ENCODE results near the gene CORO7.
A peak's percentile ranks its signal among the peaks of the same experiment; 100 is the strongest.

The CORO7 gene

DNA sequence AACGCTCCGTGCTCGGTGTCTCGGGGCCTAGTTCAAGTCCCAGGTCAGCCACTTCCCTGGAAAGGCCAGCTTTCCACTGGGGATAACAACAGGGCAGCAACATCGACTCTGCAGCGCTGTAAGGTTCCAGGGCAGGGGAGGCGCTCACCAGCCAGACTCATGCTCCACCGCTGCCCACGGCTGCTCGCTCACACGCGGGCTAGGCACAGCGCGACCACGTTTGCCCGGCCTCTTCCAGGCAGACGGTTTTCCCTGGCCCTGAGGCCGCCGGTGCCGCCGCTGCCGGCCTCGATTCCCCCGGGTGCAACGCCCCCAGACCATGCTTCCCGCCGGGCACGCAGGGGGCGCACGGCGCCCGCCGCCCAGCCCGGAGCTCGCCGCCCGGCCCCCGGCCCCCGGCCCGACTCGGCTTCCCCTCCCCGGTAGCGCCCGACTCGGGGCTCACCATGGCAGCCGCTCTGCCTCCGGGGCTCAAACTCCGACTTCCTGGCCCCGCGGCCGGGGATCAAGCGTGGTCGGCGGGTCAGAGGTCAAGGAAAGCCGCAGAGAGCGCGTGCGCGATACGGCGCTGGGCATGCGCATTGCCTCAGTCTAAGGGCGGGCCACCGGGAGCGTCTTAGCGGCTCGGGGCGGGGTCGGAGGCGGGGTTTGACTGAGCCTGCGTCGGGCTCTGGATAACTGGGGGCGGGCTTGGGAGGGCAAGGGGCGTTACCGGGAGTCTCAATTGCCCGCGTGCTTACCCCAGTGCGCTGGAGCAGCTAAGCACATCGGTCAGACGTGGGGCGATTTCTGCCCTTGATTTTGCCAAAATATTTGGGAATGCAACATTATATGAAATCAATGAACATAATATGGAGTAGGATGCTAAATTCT, 65.4 kb downstream of the CORO7 start, which contains the start of gene PAM16:
Gene PAM16, minus strand, starts transcription at position 535 of the 873 bp plus-strand sequence. Its CDS starts 87 bp downstream, at position 448.
- TF ChIP-seq, protein P1, sequence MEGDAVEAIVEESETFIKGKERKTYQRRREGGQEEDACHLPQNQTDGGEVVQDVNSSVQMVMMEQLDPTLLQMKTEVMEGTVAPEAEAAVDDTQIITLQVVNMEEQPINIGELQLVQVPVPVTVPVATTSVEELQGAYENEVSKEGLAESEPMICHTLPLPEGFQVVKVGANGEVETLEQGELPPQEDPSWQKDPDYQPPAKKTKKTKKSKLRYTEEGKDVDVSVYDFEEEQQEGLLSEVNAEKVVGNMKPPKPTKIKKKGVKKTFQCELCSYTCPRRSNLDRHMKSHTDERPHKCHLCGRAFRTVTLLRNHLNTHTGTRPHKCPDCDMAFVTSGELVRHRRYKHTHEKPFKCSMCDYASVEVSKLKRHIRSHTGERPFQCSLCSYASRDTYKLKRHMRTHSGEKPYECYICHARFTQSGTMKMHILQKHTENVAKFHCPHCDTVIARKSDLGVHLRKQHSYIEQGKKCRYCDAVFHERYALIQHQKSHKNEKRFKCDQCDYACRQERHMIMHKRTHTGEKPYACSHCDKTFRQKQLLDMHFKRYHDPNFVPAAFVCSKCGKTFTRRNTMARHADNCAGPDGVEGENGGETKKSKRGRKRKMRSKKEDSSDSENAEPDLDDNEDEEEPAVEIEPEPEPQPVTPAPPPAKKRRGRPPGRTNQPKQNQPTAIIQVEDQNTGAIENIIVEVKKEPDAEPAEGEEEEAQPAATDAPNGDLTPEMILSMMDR (IDR thresholded peaks at IDR 0.05; ENCODE audit: insufficient read depth, low read depth, low read length, missing control alignments): no peak
- DNase-seq (ENCODE audit: low read depth): peak; percentile 94
- H3K4me3 ChIP-seq (ENCODE audit: low read length): peak within 1 kb of the TSS; percentile 82

DNA sequence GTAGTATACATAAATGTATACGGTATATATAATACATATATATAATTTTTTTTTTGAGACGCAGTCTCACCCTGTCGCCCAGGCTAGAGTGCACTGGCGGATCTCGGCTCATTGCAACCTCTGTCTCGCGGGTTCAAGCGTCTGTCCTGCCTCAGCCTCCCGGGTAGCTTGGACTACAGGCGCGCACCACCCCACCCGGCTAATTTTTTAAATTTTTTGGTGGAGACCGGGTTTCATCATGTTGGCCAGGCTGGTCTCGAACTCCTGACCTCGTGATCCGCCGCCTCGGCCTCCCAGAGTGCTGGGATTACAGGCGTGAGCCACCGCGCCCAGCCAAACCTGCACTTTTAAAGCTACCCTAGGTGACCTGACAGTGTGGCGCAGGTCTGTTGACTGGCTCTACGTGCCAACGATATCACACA, 66.0 kb downstream of the CORO7 start:
- peak overlapping the region; percentile 82 for H3K4me3 ChIP-seq (ENCODE audit: low read length)
- TF ChIP-seq, protein P1 (IDR thresholded peaks at IDR 0.05; ENCODE audit: insufficient read depth, low read depth, low read length, missing control alignments): no peak
- DNase-seq (ENCODE audit: low read depth): no peak

DNA sequence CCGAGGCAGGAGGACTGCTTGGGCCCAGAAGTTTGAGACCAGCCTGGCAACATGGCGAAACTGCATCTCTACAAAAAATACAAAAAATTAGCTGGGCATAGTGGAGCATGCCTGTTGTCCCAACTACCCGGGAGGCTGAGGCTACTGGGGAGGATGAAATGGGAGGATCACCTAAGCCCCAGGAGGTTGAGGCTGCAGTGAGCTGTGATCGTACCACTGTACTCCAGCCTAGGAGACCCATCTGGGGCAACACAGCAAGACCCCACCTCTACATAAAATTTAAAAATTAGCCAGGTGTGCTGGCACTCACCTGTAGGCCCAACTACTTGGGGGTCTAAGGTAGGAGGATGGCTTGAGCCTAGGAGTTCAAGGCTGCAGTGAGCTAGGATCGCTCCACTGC, 67.1 kb downstream of the CORO7 start:
- H3K4me3 ChIP-seq (ENCODE audit: low read length): no peak overlapping the region
- DNase-seq (ENCODE audit: low read depth): no peak
- TF ChIP-seq, protein P1 (IDR thresholded peaks at IDR 0.05; ENCODE audit: insufficient read depth, low read depth, low read length, missing control alignments): no peak

DNA sequence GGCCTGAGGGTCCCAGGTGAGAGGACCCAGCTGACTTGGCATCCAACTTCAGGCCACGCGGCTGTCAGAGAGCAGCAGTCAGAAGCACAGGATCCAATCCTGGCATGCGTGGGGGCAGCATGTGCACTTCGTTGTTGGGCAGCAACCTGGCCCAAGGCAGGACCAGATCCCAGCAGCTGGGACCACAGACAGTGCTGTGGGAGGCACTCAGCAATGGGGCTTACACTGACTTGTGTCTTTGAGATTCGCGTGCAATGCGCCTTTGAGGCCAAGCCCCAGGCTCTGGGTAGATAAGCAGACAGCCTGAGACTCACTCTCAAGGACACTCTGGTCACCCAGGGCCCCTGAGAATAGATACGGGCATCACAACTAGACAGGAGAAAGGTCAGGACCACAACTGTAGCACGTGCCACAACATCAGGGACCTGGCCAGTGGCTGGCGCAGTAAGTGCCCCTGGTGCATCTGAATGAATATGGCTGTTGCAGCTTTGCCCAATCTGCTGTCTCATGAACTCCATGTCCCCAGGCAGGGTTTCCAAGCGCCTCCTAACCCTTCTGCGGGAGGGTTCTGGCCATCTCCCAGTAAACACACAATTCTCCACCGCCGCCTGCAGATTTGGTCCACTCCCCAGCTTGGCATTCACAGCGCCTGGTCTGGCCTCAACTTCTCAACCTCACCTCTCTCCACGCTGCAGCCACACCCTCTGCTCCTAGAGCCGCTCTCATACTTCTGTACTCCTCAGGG, 68.5 kb downstream of the CORO7 start:
- H3K4me3 ChIP-seq (ENCODE audit: low read length): no peak overlapping the region
- TF ChIP-seq, protein P1 (IDR thresholded peaks at IDR 0.05; ENCODE audit: insufficient read depth, low read depth, low read length, missing control alignments): no peak
- no peak for DNase-seq (ENCODE audit: low read depth)

DNA sequence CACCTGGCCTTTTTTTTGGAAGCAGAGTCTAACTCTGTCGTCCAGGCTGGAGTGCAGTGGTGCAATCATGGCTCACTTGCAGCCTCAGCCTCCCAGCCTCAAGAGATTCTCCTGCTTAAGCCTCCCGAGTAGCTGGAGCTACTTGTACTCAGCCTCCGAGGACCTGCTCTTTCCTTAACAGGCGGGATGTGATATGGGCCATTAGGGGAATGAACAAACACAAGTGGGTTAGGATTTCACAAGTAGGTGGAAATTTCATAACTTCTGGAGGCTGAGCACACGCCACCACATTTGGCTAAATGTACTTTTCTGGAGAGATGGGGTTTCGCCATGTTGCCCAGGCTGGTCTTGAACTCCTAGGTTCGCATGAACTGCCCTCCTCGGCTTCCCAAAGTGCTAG, 69.4 kb downstream of the CORO7 start:
- H3K4me3 ChIP-seq (ENCODE audit: low read length): no peak overlapping the region
- DNase-seq (ENCODE audit: low read depth): no peak
- TF ChIP-seq, protein P1 (IDR thresholded peaks at IDR 0.05; ENCODE audit: insufficient read depth, low read depth, low read length, missing control alignments): no peak

DNA sequence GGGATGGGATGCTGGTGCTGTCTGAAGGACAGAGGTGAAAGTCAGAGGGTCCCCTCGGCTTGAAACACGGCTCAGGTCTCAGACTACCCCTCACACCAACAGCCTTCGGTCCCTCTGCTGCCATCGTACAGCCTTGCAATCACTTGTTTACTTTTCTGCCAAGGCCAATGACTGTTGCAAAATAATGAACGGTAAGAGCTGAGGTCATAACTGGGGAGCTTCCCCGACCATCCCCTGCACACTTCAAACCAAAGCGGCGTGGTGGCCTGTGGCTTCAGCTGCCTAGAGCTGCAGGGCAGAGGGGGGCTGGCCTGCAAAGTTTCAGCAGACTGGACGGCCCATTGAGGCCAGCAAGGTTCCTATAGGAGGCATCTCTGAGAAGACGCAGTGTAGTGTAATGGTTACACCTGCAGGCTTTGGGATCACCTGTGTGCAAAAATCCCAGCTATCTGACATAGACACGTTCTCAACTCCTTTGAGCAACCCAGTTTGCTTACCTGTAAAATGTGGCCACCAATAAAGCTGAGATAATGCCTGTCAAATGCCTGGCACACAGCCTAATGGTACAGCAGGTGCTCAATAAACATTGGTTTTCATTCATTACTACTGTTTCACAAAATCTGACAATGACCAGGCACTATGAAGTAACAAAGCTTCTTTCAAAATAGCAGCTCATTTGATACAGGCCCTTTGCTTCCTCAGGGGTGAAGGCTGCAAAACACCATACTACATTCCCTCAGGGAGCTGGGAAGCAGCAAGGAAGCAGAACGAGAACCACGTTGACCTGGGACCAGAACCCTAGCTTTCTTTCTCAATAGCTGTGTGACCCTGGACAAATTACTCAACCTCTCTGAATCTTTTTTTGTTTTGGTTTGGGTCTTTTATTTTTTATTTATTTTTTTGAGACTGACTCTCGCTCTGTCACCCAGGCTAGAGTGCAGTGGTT, 70.3 kb downstream of the CORO7 start:
- DNase-seq (ENCODE audit: low read depth): no peak
- TF ChIP-seq, protein P1 (IDR thresholded peaks at IDR 0.05; ENCODE audit: insufficient read depth, low read depth, low read length, missing control alignments): no peak
- no peak overlapping the region for H3K4me3 ChIP-seq (ENCODE audit: low read length)
